H1 (cell line): ENCODE results near the gene TAF1B. TPM values are rescaled to one million over a fixed set of nuclear protein-coding genes. Genes with fewer than 3 reads are reported as not detected.

Experiments used
- CTCF ChIA-PET: fragments of 300-600 bp; sonication (Branson Sonifier 250); formaldehyde crosslinking; loops from one replicate; lab custom pipeline; 2021; ENCODE audit not compliant: partially characterized antibody; lab: Charles Lee
- POLR2A ChIA-PET: fragments of 300-600 bp; sonication (Branson Sonifier 250); formaldehyde crosslinking; loops from one replicate; lab custom pipeline; 2021; ENCODE audit warnings: inconsistent platforms; ENCODE audit not compliant: partially characterized antibody; lab: Charles Lee
- DNase-seq, 2 experiments: peaks; one replicate each; pipeline versions ENCODE4 v3.0.0 to v3.0.0-alpha.2; 2010 to 2022; ENCODE audit warnings: low spot score in 2 of 2, low read depth in 1 of 2, mixed read lengths in 1 of 2
- FAIRE-seq: peaks from 2 replicates; lab custom pipeline; 2011; peaks lifted over from hg19 to GRCh38; lab: Jason Lieb, UNC
- H2AFZ ChIP-seq: 2 replicates; pipeline ENCODE4 v1.8.1; 2012; ENCODE audit warnings: low read length, inconsistent platforms
- H2AK5ac ChIP-seq: 2 replicates; pipeline ENCODE4 v1.6.1; 2013; ENCODE audit warnings: low read depth, low read length
- H2BK120ac ChIP-seq: replicated peaks from 2 replicates; pipeline ENCODE3; 2013; ENCODE audit warnings: low read depth, low read length, inconsistent platforms
- H2BK12ac ChIP-seq: 2 replicates; pipeline ENCODE4 v1.6.1; 2013; ENCODE audit warnings: low read depth, low read length
- H2BK15ac ChIP-seq: 2 replicates; pipeline ENCODE4 v1.6.1; 2013; ENCODE audit warnings: low read length
- H2BK20ac ChIP-seq: 2 replicates; pipeline ENCODE4 v1.6.1; 2013; ENCODE audit warnings: low read length
- H2BK5ac ChIP-seq: 2 replicates; pipeline ENCODE4 v1.6.1; 2013; ENCODE audit warnings: low read depth, low read length
- H3K14ac ChIP-seq: 2 replicates; pipeline ENCODE4 v1.6.1; 2013; ENCODE audit warnings: inconsistent platforms; ENCODE audit not compliant: insufficient read length
- H3K18ac ChIP-seq: 2 replicates; pipeline ENCODE4 v1.6.1; 2013; ENCODE audit warnings: low read length; ENCODE audit errors: extremely low read depth
- H3K23ac ChIP-seq: 2 replicates; pipeline ENCODE4 v1.6.1; 2013; ENCODE audit warnings: inconsistent platforms; ENCODE audit not compliant: insufficient read length
- H3K23me2 ChIP-seq: 2 replicates; pipeline ENCODE4 v1.6.1; 2013; ENCODE audit warnings: low read depth, low read length
- H3K27ac ChIP-seq: 2 replicates; pipeline ENCODE4 v1.6.1; 2011; ENCODE audit warnings: low read depth, low read length, inconsistent platforms
- H3K27me3 ChIP-seq, 4 experiments: replicated peaks in 1 of 4; 1 replicate in 1 of 4; 2 replicates in 3 of 4; pipeline versions ENCODE4 v1.6.1 to v1.8.1; 2011 to 2013; ENCODE audit warnings: low read length in 3 of 4, mild to moderate bottlenecking in 3 of 4, inconsistent platforms in 2 of 4, mixed read lengths in 2 of 4, moderate library complexity in 1 of 4; ENCODE audit not compliant: control insufficient read depth in 3 of 4, insufficient read depth in 3 of 4; ENCODE audit errors: extremely low read depth in 1 of 4
- H3K36me3 ChIP-seq, 4 experiments: 2 replicates each; pipeline versions ENCODE4 v1.6.1 to v1.8.1; 2011 to 2013; ENCODE audit warnings: mild to moderate bottlenecking in 4 of 4, low read length in 3 of 4, moderate library complexity in 2 of 4, control low read depth in 1 of 4, inconsistent platforms in 1 of 4; ENCODE audit not compliant: insufficient read depth in 4 of 4, control insufficient read depth in 2 of 4
- H3K4ac ChIP-seq: replicated peaks from 2 replicates; pipeline ENCODE3; 2013; ENCODE audit warnings: low read length, low read depth, mixed read lengths, inconsistent platforms; ENCODE audit not compliant: insufficient read length
- H3K4me1 ChIP-seq, 4 experiments: replicated peaks in 1 of 4; 1 replicate in 1 of 4; 2 replicates in 3 of 4; pipeline versions ENCODE4 v1.6.1 to v1.8.1; 2011 to 2013; ENCODE audit warnings: low read length in 3 of 4, inconsistent platforms in 2 of 4, mixed read lengths in 1 of 4; ENCODE audit not compliant: insufficient read depth in 4 of 4, control insufficient read depth in 3 of 4
- H3K4me2 ChIP-seq, 2 experiments: 2 replicates each; pipeline versions ENCODE4 v1.6.1 to v1.8.1; 2011 to 2013; ENCODE audit warnings: low read depth in 2 of 2, low read length in 2 of 2, control low read depth in 1 of 2, inconsistent platforms in 1 of 2, mild to moderate bottlenecking in 1 of 2; ENCODE audit not compliant: insufficient read depth in 1 of 2
- H3K4me3 ChIP-seq, 4 experiments: fragments of 200-600, 300-600 bp in 1 of 4; sonication (generic), shearing (Covaris generic), sonication (Bioruptor Twin) in 1 of 4; 2 replicates each; pipeline versions ENCODE4 v1.5.1 to v1.8.1; 2011 to 2016; ENCODE audit warnings: low read length in 4 of 4, low read depth in 3 of 4, control low read depth in 2 of 4, inconsistent platforms in 2 of 4, mild to moderate bottlenecking in 2 of 4, mixed read lengths in 1 of 4, moderate library complexity in 1 of 4; ENCODE audit not compliant: insufficient read depth in 2 of 4; ENCODE audit errors: extremely low read depth in 1 of 4
- H3K56ac ChIP-seq: replicated peaks from 2 replicates; pipeline ENCODE3; 2013; ENCODE audit warnings: low read depth, mild to moderate bottlenecking, mixed read lengths, low read length, inconsistent platforms; ENCODE audit not compliant: insufficient read length
- H3K79me1 ChIP-seq: 2 replicates; pipeline ENCODE4 v1.6.1; 2013; ENCODE audit warnings: low read depth, low read length, control low read depth
- H3K79me2 ChIP-seq, 2 experiments: 2 replicates each; pipeline versions ENCODE4 v1.6.1 to v1.8.1; 2012 to 2013; ENCODE audit warnings: low read length in 2 of 2, mild to moderate bottlenecking in 2 of 2, inconsistent platforms in 1 of 2; ENCODE audit not compliant: insufficient read depth in 2 of 2, control insufficient read depth in 1 of 2
- H3K9ac ChIP-seq, 4 experiments: replicated peaks in 1 of 4; 1 replicate in 1 of 4; 2 replicates in 3 of 4; pipeline versions ENCODE4 v1.6.1 to v1.8.1; 2011 to 2013; ENCODE audit warnings: low read depth in 3 of 4, low read length in 3 of 4, control low read depth in 2 of 4, mild to moderate bottlenecking in 2 of 4, moderate library complexity in 2 of 4, inconsistent platforms in 1 of 4; ENCODE audit errors: extremely low read depth in 1 of 4
- H3K9me3 ChIP-seq, 2 experiments: 2 replicates each; pipeline versions ENCODE4 v1.6.1 to v1.8.1; 2012 to 2013; ENCODE audit warnings: mild to moderate bottlenecking in 2 of 2, moderate library complexity in 2 of 2, control low read depth in 1 of 2, inconsistent platforms in 1 of 2, low read depth in 1 of 2, low read length in 1 of 2, mixed read lengths in 1 of 2; ENCODE audit not compliant: insufficient read depth in 2 of 2
- H4K20me1 ChIP-seq, 2 experiments: replicated peaks in 1 of 2; 2 replicates each; pipeline versions ENCODE3 to v1.8.1; 2011 to 2013; ENCODE audit warnings: inconsistent platforms in 2 of 2, low read length in 2 of 2, mild to moderate bottlenecking in 1 of 2; ENCODE audit not compliant: insufficient read depth in 2 of 2, control insufficient read depth in 1 of 2
- H4K5ac ChIP-seq: 2 replicates; pipeline ENCODE4 v1.6.1; 2013; ENCODE audit warnings: low read length, low read depth, mixed read lengths, inconsistent platforms; ENCODE audit not compliant: insufficient read length
- H4K8ac ChIP-seq: 2 replicates; pipeline ENCODE4 v1.8.0; 2013; ENCODE audit warnings: mild to moderate bottlenecking, moderate library complexity, low read length, inconsistent platforms; ENCODE audit not compliant: insufficient read depth; ENCODE audit errors: extremely low read depth
- H4K91ac ChIP-seq: replicated peaks from 2 replicates; pipeline ENCODE3; 2013; ENCODE audit warnings: low read length, mixed read lengths, inconsistent platforms; ENCODE audit not compliant: insufficient read length
- BCL11A ChIP-seq, 2 experiments: IDR thresholded peaks; one replicate each; pipeline ENCODE4 v1.6.1; 2011; ENCODE audit warnings: low read depth in 2 of 2, low read length in 2 of 2, mild to moderate bottlenecking in 2 of 2
- CBX5 ChIP-seq: fragments of 300-800, 300-1000 bp; sonication (generic); IDR thresholded peaks from 2 replicates; pipeline ENCODE4 v1.7.1; 2016; ENCODE audit warnings: antibody characterized with exemption, low read length, low read depth
- CHD2 ChIP-seq: IDR thresholded peaks from 2 replicates; pipeline ENCODE4 v1.6.1; 2012; ENCODE audit warnings: low read length, improper control_type of control experiment
- KDM4A ChIP-seq: IDR thresholded peaks from one replicate; pipeline ENCODE4 v1.7.1; 2012; ENCODE audit warnings: low read depth, mild to moderate bottlenecking, moderate library complexity, low read length, inconsistent platforms; ENCODE audit not compliant: severe bottlenecking
- POU5F1 ChIP-seq: IDR thresholded peaks from 2 replicates; pipeline ENCODE4 v1.6.1; 2011; ENCODE audit warnings: low read depth, mild to moderate bottlenecking, low read length, moderate library complexity
- RXRA ChIP-seq: IDR thresholded peaks from 2 replicates; pipeline ENCODE4 v1.6.1; 2011; ENCODE audit warnings: low read depth, mild to moderate bottlenecking, low read length, moderate library complexity; ENCODE audit not compliant: insufficient read depth
- SIN3A ChIP-seq, 2 experiments: IDR thresholded peaks in 1 of 2; conservative IDR thresholded peaks in 1 of 2; 2 replicates each; pipeline ENCODE4 v1.6.1; 2011 to 2012; ENCODE audit warnings: low read length in 2 of 2, improper control_type of control experiment in 1 of 2, low read depth in 1 of 2, mild to moderate bottlenecking in 1 of 2
- SP2 ChIP-seq: IDR thresholded peaks from 2 replicates; pipeline ENCODE4 v1.6.1; 2012; ENCODE audit warnings: mild to moderate bottlenecking, low read length, inconsistent platforms
- SP4 ChIP-seq: IDR thresholded peaks from 2 replicates; pipeline ENCODE4 v1.6.1; 2012; ENCODE audit warnings: low read length, inconsistent platforms
- SRF ChIP-seq: IDR thresholded peaks from 2 replicates; pipeline ENCODE4 v1.6.1; 2011; ENCODE audit warnings: mild to moderate bottlenecking, low read depth, low read length, moderate library complexity
- SUZ12 ChIP-seq: fragments of 200-600 bp; sonication (generic); IDR thresholded peaks from 2 replicates; pipeline ENCODE4 v1.6.1; 2012; ENCODE audit warnings: mild to moderate bottlenecking, inconsistent platforms, low read length, moderate library complexity, mixed read lengths
- TEAD4 ChIP-seq: IDR thresholded peaks from 2 replicates; pipeline ENCODE4 v1.6.1; 2012; ENCODE audit warnings: low read depth, low read length, inconsistent platforms, mixed read lengths
- WGBS, 2 experiments: shearing (Covaris generic) in 1 of 2; methylation state at CpG; one replicate each; pipeline versions ENCODE4 v1.1.6 to v1.1.7; 2013 to 2015; ENCODE audit warnings: low lambda C conversion rate in 2 of 2, mixed read lengths in 2 of 2, inconsistent platforms in 1 of 2, low coverage in 1 of 2, missing lambda C conversion rate in 1 of 2; ENCODE audit not compliant: insufficient replicate concordance in 2 of 2, insufficient coverage in 1 of 2, insufficient read length in 1 of 2; ENCODE audit errors: extremely low coverage in 1 of 2, missing lambda C conversion rate in 1 of 2; 5-methylcytosine and 5-hydroxymethylcytosine counted together
- polyA plus RNA-seq, 7 experiments: library from polyadenylated mRNA; depleted of rRNA in 3 of 7; stranded (reverse) in 5 of 7; unstranded in 2 of 7; fragments of >200 nt in 5 of 7; fragments of 200-250 nt in 2 of 7; gene quantifications; 1 replicate in 5 of 7; 2 replicates in 1 of 7; 4 replicates in 1 of 7; pipeline versions ENCODE4 v1.2.1 to v1.2.3, GENCODE V29; 2011 to 2013; ENCODE audit warnings: missing spikeins in 2 of 7, mixed read lengths in 2 of 7
- total RNA-seq: library from RNA; stranded (reverse); fragmentation: NEBNext Ultra II Directional; extraction: Animal tissue kit (Norgen Biotek cat#: 25700); gene quantifications from 2 replicates; pipeline ENCODE4 v1.2.1, GENCODE V29; 2021

The TAF1B gene
- total and polyA plus RNA-seq, 2 of the 8 experiments (the other 6 are each of a cell fraction or from before 2014, with no cell fraction given), result 6.6 to 25.2 TPM

GRCh38 chr2:9824441-9824840 lies 18.8 kb upstream of the TAF1B start:
- Histone ChIP-seq H3K36me3 (no peaks in the 10 kb centered on the region), H3K27me3 (no peaks in the 10 kb centered on the region), H2BK15ac (no peak overlapping the region), H2BK20ac (no peak overlapping the region), H3K4ac (no peak overlapping the region), H2BK5ac (no peak overlapping the region), H2AFZ (no peak overlapping the region), H3K79me2 (no peaks in the 10 kb centered on the region), H3K4me1 (peaks cover 0 to 4% (median 0%) of the 10 kb centered on the region in 4 experiments; a peak in 4 of 7 replicates), H3K27ac (no peak overlapping the region), H3K18ac (no peak overlapping the region), H3K9me3 (no peaks in the 10 kb centered on the region), H3K14ac (no peak overlapping the region), H2BK120ac (no peak overlapping the region), H4K8ac (no peak overlapping the region), H2BK12ac (no peak overlapping the region), H4K91ac (no peak overlapping the region), H3K4me3 (no peak overlapping the region), H3K9ac (no peak overlapping the region), H4K5ac (no peak overlapping the region), H3K79me1 (no peaks in the 10 kb centered on the region), H2AK5ac (no peak overlapping the region), H3K23ac (no peak overlapping the region), H3K23me2 (no peaks in the 10 kb centered on the region), H3K56ac (no peak overlapping the region), H3K4me2 (no peak overlapping the region), H4K20me1 (no peaks in the 10 kb centered on the region)
- FAIRE-seq (no peak), DNase-seq (no peak)
- no peak for TF ChIP-seq SP2
- no peak for TF ChIP-seq SIN3A (conservative IDR thresholded peaks at IDR 0.05 in 1 of 2, IDR thresholded peaks at IDR 0.05 in 1 of 2; ENCODE audit: low read depth in 1 of 2, low read length in 2 of 2)
- TF ChIP-seq BCL11A (IDR thresholded peaks at IDR 0.05; ENCODE audit: low read depth in 2 of 2, low read length in 2 of 2), result no peak
- TF ChIP-seq CHD2, result no peak
- TF ChIP-seq SUZ12, result no peak
- TF ChIP-seq SRF, result no peak
- TF ChIP-seq TEAD4, result no peak
- no peak for TF ChIP-seq CBX5
- no peak for TF ChIP-seq KDM4A
- TF ChIP-seq RXRA, result no peak
- TF ChIP-seq POU5F1, result no peak
- TF ChIP-seq SP4, result no peak
- WGBS, 2 experiments, result 100% methylated on average over 3 of the region's 3 CpGs; no CpG with 5 or more reads in 1 of the 2 experiments
- ChIA-PET POLR2A (no interaction called here), CTCF (interaction anchor here (4.4 kb wide), 1 partner anchor 10 kb away, joined by 23 read pairs; no protein-coding TSS in a partner anchor)
